ENCODE results near the gene TMEM63A. TPM values are rescaled to one million over a fixed set of nuclear protein-coding genes. Genes with fewer than 3 reads are reported as not detected.

Gene TMEM63A
- total and polyA plus RNA-seq, 11 donors = 13.7 to 42.7 (median 25.3) TPM

DNA sequence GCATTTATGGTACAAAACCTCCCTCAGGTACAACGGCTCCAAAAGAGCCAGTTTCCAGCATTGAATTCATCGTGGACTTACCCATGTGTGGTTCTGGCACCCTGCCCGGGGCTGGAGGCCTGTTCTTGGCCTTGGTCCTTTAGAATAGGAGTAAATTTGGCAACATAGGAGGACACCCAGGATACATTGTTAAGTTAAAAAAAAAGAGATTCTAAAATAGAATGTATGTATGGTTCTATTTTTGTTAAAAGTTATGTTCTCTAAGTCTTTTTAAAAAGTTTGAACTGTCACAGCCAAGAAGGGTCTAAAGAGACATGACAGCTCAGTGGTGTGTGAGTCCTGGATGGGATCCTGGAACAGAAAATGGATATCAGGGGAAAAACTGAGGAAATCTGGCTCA, 46.3 kb downstream of the TMEM63A start:
- Histone ChIP-seq H3K9me3 (no peaks in the 10 kb centered on the region), H3K27ac (peak overlapping the region in 10 of 12 donors; percentile 0 to 60 (median 28)), H3K4me3 (no peak overlapping the region), H3K4me1 (peaks cover 6 to 25% (median 19%) of the 10 kb centered on the region in 12 donors), H3K36me3 (peaks cover 0 to 77% (median 52%) of the 10 kb centered on the region in 9 donors), H3K27me3 (no peaks in the 10 kb centered on the region)
- peak in 1 of 4 donors; percentile 46 for ATAC-seq
- 6 to 12% (median 6%) methylated on average over 3 of the region's 3 CpGs for WGBS, 4 donors
- TF ChIP-seq, protein P1, sequence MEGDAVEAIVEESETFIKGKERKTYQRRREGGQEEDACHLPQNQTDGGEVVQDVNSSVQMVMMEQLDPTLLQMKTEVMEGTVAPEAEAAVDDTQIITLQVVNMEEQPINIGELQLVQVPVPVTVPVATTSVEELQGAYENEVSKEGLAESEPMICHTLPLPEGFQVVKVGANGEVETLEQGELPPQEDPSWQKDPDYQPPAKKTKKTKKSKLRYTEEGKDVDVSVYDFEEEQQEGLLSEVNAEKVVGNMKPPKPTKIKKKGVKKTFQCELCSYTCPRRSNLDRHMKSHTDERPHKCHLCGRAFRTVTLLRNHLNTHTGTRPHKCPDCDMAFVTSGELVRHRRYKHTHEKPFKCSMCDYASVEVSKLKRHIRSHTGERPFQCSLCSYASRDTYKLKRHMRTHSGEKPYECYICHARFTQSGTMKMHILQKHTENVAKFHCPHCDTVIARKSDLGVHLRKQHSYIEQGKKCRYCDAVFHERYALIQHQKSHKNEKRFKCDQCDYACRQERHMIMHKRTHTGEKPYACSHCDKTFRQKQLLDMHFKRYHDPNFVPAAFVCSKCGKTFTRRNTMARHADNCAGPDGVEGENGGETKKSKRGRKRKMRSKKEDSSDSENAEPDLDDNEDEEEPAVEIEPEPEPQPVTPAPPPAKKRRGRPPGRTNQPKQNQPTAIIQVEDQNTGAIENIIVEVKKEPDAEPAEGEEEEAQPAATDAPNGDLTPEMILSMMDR (IDR thresholded peaks at IDR 0.05) = no peak
- intact Hi-C loops (cut with DNase I) = loop anchor here in 1 of 10 donors (2.0 kb wide), 1 partner anchor 25 kb away; the partner anchor contains the start of gene EPHX1
- DNase-seq = peak in 4 of 5 donors; percentile 67 to 82 (median 75)

DNA sequence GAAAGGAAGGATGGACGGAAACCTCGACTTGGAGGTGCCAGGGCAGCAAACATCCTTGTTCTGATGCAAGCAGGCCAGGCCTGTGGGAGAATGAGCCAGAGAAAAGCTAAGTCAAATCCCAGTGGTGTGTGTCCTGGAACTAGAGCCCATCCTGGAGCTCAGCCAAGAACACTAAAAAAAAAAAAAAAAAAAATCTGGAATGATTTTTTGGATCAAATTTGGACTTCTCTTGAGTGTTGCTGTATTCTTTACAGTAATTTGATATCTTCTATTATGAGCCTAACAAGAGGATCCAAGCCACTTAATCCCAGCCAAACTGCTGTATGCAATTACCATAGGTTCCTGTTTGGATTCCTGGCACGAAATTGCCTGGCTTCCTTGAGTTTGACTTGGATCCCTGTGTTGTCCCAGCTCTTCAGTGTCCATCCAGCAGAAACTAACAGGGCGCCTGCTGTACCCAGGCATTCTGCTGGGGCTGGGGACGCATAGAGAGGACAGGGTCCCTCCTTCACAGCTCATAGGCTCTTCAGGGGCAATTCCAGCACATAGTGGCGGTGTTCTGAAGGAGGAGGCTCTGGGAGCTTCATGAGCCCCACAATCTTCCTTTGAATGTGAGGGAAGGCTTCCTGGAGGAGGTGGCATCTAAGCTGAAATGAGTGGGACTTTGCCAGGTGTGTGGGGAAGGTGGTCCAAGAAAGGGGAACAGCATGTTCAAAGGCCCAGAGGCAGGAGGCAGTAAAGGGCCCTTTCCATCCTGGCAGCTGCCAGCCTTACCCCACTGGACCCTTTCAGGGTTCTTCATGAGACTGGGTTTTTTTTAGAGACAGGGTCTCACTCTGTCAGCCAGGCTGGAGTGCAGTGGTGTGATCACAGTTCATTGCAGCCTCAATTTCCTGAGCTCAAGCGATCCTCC, 47.5 kb downstream of the TMEM63A start:
- Histone ChIP-seq H3K27me3 (no peaks in the 10 kb centered on the region), H3K9me3 (no peaks in the 10 kb centered on the region), H3K36me3 (peaks cover 0 to 77% (median 52%) of the 10 kb centered on the region in 9 donors), H3K4me1 (peaks cover 6 to 25% (median 19%) of the 10 kb centered on the region in 12 donors), H3K27ac (peak overlapping the region; percentile 28 to 81 (median 63)), H3K4me3 (no peak overlapping the region)
- no peak for TF ChIP-seq POLR2A (IDR thresholded peaks at IDR 0.05)
- DNase-seq = peak in 4 of 5 donors; percentile 59 to 78 (median 64)
- intact Hi-C loops (cut with DNase I) = loop anchor here in 1 of 10 donors (2.0 kb wide), 1 partner anchor 24 kb away; the partner anchor contains the start of gene EPHX1
- ATAC-seq = peak; percentile 74 to 90 (median 84)
- WGBS, 4 donors = 52 to 74% (median 62%) methylated on average over 7 of the region's 7 CpGs

GRCh38 chr1:225830841-225831240, 51.3 kb downstream of the TMEM63A start:
- intact Hi-C loops (cut with DNase I) = no loop called here

DNA sequence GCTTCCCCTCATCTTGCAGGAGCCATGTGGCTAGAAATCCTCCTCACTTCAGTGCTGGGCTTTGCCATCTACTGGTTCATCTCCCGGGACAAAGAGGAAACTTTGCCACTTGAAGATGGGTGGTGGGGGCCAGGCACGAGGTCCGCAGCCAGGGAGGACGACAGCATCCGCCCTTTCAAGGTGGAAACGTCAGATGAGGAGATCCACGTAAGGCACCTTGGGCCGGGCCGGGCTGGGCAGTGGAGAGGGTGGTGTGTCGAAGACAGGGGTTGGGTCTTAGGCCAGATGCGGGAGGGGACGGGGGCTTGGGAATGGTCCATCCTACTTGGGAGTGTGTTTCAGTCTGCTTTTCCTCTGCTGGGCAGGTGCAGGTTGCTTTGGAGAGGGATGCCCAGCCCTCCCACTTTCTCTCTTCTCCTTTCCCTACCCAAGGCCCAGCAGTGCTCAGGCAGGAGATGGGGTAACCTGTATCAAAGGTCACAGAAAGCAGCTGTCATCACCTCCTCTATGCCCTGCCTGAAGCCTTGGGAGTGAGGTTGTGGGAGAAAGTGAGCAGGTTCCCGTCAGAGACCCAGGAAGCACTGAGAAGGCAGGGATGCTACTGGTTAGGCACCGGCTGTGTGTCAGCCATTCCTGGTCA, 53.4 kb downstream of the TMEM63A start:
- Histone ChIP-seq H3K36me3 (peaks cover 0 to 48% (median 36%) of the 10 kb centered on the region in 9 donors), H3K27me3 (no peaks in the 10 kb centered on the region), H3K4me1 (peaks cover 3 to 35% (median 27%) of the 10 kb centered on the region in 12 donors), H3K4me3 (no peak overlapping the region), H3K27ac (no peak overlapping the region), H3K9me3 (no peaks in the 10 kb centered on the region)
- DNase-seq (no peak), ATAC-seq (no peak)
- intact Hi-C loops (cut with DNase I) = no loop called here
- WGBS, 4 donors = 91 to 98% (median 93%) methylated on average over 13 to 14 of the region's 14 CpGs
- TF ChIP-seq POLR2A (IDR thresholded peaks at IDR 0.05) = no peak
- TF ChIP-seq, protein P1 (IDR thresholded peaks at IDR 0.05) = no peak

More at GRCh38 chr1:225830841-225831240, 51.3 kb downstream of the TMEM63A start:
- TF ChIP-seq, protein P1 (IDR thresholded peaks at IDR 0.05) = no peak
- TF ChIP-seq POLR2A (IDR thresholded peaks at IDR 0.05) = no peak
- Histone ChIP-seq H3K27ac (no peak overlapping the region), H3K9me3 (no peaks in the 10 kb centered on the region), H3K4me3 (no peak overlapping the region), H3K36me3 (peaks cover 0 to 51% (median 36%) of the 10 kb centered on the region in 9 donors), H3K27me3 (no peaks in the 10 kb centered on the region), H3K4me1 (peaks cover 6 to 34% (median 25%) of the 10 kb centered on the region in 12 donors)
- 95 to 98% (median 97%) methylated on average over 6 of the region's 6 CpGs for WGBS, 4 donors
- DNase-seq = no peak
- ATAC-seq = no peak

All from heart left ventricle (tissue), 16 donors.